GM18505 (cell line): ENCODE results near the gene GALNT9.

Experiments
- ATAC-seq: cut with Tn5 transposase; IDR thresholded peaks from one replicate; pipeline ENCODE4 v1.9.1; 2021; ENCODE audit not compliant: unreplicated experiment
- POLR2A ChIP-seq: IDR thresholded peaks from 4 replicates; pipeline ENCODE4 v1.6.1; 2011; ENCODE audit warnings: borderline replicate concordance; ENCODE audit not compliant: insufficient read depth, insufficient read length; ENCODE audit errors: extremely low read depth

GALNT9 gene

DNA sequence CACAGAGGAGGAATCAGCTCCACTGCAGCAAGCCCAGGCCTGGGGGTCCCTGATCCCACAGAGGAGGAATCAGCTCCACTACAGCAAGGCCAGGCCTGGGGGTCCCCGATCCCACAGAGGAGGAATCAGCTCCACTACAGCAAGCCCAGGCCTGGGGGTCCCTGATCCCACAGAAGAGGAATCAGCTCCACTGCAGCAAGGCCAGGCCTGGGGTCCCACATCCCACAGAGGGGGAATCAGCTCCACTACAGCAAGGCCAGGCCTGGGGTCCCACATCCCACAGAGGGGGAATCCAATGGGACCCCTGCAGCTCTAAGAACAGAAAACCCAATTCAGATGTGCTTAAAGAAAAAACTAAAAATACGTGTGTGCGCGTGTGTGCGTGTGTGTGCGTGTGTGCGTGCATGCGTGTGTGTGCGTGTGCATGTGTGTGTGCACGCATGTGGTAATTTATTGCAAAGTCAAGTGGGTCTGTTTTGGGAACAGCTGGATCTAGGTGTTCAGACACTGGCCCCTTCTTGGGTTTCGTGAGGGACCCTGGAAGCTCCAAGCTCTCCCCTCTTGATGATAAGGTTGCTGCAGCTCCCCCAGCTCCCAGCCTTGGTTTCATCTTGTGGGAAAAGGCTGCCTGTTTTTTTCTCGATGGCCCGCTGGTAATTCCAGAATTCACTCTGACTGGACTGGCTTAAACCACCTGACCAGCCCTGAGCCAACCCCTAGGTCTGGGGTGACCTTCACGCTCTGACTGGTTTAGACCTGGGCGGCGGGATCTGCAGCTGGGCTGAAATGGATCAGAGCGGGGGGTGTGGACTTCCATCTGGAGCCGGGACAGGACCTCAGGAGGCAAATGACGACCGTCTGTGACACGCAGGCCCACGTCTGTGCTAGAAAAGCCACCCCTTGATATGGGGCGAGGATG is 47.1 kb downstream of the GALNT9 start:
- ATAC-seq, result no peak

DNA sequence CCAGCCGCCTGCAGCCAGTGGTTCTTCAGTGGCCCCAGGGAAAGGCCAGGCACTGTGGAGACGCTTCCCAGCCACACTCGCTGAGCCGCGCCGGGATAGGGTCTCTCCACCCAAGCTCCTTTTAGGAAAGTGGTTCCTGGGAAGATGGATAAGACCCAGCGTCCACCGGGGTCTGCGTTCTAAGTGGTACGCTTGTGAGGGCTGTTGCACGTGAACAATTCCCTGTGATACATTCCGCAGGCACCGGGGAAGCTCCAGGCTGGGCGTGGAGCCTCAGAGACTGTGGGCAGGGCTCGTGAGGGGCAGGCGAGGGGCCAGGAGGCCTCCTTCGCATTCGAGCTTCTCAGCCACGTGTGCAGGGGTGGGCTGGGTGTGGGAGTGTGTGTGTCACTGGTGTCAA is 48.4 kb downstream of the GALNT9 start:
- no peak for TF ChIP-seq POLR2A
- ATAC-seq, result no peak

More for the DNA sequence above, 47.1 kb downstream of the GALNT9 start:
- no peak for TF ChIP-seq POLR2A

DNA sequence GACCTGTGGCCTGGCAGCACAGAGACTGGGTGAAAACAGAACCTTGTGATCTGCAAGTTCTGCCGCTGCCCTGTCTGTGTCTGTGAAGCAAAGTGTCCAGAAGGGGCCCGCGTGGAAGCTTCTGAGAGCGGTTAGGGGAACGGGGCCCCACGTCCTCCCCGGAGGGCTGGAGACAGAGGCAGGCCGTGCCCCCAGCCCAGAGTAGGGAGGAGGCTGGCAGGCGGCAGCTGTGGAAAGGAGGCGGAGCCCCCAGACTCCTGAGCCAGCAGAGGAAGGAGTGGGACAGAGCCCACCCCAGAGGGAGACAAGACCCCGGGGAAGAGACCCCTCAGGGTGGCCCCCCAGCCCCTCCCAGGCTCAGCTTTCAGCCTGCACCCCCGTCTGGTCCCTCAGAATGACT is 49.0 kb downstream of the GALNT9 start:
- ATAC-seq, result no peak
- no peak for TF ChIP-seq POLR2A

DNA sequence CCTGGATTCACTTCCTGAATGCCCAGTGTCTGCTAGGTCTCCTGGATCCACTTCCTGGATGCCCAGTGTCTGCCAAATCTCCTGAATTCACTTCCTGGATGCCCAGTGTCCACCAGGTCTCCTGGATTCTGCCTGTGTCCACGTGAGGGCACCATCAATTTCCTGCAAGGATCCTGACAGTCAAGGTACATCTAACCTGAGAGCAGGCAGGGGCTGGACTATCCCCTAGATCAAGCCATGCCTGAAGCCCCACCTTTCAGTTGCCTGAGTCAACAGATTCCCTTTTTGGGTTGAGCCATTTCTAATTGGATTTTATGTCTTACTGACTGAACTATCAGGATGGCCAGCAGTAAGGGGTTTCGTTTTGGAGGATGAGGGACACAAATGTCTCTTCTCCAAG is 49.5 kb downstream of the GALNT9 start:
- ATAC-seq, result no peak
- TF ChIP-seq POLR2A, result no peak

DNA sequence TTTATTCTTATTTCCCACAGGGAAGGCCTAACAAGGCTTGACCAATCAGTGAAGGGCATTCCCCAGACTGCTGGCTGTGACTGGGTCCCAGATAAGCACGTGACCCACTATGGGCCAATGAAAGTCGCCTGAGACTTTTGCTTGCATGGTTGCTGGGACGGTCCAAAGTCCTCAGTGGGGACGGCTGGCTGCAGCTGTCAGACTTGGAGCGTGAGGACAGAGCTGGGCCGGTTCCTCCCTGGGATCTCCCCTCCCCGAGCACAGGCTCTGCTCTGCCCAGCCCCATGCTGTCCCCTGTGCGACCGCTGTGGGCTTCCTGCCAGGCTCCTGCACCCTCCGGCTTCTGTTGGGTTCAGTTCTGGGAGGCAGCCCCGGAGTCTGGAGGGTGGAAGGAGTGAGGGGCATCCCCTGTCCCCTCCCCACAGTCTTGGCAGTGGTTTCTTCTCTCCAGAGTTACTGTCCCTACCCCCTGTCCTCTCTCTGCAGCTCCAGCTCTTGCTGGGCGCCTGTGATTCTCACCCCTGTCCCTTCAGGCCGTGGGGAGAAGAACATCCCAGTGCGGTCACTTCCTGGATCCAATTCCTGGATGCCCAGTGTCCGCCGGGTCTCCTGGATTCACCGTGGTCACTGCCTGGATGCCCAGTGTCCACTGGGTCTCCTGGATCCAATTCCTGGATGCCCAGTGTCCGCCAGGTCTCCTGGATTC is 50.1 kb downstream of the GALNT9 start:
- no peak for ATAC-seq
- no peak for TF ChIP-seq POLR2A

DNA sequence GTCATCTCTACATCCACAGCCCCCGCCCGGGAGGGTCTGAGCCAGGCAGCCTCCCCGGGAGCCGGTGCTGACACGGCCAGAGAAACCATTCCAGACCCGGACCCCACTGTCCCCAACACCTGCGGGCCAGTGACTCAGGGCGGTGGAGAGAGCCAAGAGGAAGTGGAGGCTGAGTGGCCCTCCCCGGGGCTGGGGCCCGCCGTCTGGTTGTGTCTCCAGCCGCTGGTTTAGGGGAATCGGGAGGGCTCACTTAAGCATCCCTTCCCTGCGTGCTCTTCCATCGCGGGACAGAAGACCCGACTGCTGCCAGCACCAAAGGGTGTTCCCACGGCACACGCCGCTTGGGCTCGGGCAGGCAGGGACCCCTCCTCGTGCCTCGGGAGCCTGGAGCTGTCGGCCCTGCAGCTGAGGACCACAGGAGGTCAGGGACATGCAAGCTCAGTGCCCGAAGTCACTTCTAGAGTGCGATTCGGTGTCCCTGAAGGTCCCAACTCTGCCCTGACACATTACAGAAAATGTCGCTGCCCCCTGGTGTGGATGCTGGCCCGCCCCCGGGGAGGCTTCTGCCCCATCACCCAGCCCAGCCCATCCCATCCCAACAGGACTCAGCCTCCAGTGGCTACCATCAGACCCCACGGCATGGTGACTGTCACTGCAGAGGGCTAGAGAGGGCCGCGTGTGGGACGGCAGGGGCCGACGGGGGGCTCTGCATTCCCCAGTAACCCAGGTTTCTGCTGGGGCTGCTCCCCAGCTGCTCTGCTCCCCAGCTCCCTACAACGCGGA is 50.8 kb downstream of the GALNT9 start:
- no peak for TF ChIP-seq POLR2A
- ATAC-seq, result no peak

DNA sequence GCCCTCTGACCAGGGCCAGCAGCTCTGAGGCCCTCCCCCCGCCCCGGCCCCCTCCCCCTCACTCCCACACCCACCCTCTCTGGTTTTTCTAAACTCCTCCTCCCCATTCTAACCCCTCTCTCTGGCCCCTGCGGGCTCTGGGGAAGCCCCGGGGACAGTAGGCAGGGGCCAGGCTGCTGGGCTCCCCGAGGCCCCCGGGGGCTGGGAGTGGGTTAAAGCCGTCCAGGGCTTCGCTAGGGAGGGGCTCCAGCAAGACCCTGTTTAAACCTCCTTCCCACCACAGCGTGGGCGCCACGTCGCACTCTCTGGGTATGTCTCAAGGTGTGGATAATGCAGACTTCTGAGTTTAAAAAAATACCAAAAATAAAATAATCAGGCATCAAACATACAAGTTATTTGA is 51.4 kb downstream of the GALNT9 start:
- TF ChIP-seq POLR2A, result no peak
- ATAC-seq, result no peak

DNA sequence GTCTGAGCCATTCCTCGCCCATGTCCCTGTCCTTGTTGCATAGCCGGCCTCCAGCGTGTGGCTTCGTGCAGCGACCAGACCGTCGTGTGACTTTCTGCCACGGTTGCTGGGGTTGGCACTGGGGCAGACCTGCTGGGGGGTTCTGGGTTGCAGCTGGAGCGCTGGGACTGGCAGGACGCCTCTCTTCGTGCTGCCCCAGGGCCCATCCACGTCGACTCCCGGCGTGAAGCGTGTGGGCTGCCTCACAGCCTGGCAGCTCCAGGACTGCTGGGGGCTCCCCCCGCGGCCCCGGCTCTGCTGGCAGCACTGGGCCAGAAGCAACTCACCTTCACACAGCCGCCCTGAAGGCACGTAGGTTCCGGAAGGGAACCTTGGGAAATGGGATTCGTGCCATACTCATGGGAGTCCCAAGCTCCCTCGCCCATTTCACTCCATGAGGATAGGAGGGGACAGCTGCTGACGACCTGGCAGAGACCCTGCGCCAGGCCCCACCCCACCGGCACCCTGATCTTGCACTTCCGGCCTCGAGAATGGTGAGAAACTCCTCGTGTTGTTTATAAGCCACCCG is 51.9 kb downstream of the GALNT9 start:
- TF ChIP-seq POLR2A, result no peak
- ATAC-seq, result no peak

DNA sequence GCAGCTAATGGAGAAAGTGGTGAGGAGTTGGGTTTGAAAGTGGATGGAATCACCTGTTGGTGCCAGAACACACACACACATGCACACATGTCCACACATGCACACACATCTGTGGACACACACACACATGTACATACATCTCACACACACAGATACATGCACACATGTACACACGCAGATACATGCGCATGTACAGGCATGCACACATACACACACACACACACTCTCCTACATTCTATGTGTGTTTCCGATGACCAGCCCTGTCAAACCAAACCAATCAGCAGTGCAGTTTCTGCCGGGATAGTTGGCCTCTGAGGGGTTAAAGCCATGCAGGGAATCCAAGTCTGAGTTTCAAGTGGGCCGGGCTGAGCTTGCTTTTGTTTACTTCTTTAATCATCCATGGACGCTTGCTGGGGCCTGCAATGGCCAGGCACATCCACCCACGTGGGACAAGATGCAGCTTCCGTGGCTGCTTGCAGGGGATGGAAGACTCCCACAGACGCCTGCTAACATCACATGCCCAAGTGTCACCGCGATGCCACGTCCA is 52.5 kb downstream of the GALNT9 start:
- ATAC-seq, result no peak
- no peak for TF ChIP-seq POLR2A

DNA sequence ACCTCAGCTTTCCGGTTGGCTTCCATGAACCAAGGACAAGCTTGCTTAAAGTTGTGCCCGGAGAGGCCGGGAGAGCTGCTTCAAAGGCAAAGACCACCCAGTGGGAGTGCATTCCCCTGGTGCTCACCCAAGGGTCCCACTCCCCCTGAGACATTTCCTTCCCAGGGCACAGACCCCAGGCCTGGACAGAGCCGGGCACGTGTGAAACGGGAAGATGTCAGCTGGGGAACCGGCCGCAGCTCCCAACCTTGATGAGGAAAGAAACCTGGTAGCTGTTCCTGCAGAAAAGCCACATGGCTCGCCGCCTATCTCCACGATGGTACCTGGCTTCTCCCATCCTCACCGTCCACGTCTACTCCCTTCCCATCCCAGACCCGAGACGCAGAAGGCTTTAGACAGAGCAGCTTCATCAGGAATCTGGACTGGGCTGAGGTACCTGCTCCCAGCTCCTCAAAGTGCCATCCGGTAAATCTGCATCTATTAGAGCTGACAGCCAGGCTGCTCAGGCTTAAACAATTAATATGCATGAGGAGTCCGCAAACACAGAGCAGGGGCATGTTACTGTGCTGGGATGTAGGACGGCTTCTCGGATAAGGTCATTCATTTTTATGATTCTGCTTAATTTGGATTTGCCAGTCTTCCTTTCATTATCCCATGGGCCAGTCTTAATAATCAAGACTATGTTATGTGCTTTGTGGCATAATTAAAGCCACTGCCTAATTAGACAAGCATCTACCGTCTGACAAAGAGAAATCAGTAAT is 53.1 kb downstream of the GALNT9 start:
- no peak for TF ChIP-seq POLR2A
- ATAC-seq, result no peak

DNA sequence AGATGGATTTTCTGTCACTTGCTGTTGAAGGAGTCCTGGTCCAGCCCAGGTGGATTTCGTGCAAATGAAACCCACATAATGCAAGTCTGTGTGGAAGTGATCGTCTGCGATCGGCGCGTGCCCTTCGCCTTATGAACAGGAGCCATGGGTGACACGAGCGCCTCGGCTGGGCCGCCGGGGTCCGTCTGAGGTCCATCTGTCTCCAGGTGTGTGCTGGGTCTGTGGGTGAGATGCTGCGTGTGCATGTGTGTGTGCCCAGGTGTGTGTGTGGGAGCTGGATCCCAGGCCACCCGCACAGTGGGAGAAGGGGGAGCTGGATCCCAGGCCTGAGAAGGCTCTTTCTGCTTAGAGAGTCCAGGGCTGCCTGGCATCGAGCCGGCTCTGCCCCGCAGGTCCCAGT is 53.8 kb downstream of the GALNT9 start:
- TF ChIP-seq POLR2A, result no peak

DNA sequence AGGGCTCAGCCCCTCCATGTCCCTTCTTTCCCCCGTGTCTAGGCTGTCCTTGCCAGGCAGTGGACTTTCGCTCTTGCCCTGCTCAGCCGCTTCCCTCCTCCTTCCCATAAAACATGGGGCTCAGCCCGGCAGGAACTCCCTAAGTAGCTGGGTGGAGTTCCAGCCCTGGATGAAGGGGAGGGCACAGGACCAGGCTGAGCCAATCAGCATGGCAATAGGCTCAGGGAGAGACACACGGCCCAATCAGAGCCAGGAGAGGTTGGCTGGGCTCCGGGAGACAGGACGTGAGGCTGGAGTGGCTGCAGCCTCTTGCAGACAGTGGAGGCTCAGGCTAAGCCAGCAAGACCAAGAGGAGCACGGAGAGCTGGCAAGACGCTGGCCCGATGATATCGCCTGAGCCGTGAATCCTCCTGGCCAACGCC is 54.3 kb downstream of the GALNT9 start:
- no peak for TF ChIP-seq POLR2A
- ATAC-seq, result no peak

More for the DNA sequence above, 53.8 kb downstream of the GALNT9 start:
- ATAC-seq, result no peak
